Small intestine (tissue), 7 donors: ENCODE measurements around the gene MID1. TPM values are rescaled to one million over a fixed set of nuclear protein-coding genes. Genes with fewer than 3 reads are reported as not detected.

ENCODE experiments used
- DNase-seq, 2 donors: peaks; one replicate each; pipeline versions ENCODE4 v3.0.0 to v3.0.0-alpha.2; 2013
- FAIRE-seq: peaks from 2 replicates; lab custom pipeline; 2012; peaks lifted over from hg19 to GRCh38; lab: Jason Lieb, UNC
- H3K27ac ChIP-seq, 3 donors: one replicate each; pipeline ENCODE4 v1.5.1; 2013; ENCODE audit warnings: low read length in 2 of 3, mild to moderate bottlenecking in 2 of 3, control low read depth in 1 of 3, inconsistent platforms in 1 of 3, low read depth in 1 of 3, moderate library complexity in 1 of 3
- H3K27me3 ChIP-seq, 3 donors: one replicate each; pipeline ENCODE4 v1.6.1; 2013; ENCODE audit warnings: low read length in 3 of 3, inconsistent platforms in 1 of 3; ENCODE audit not compliant: control insufficient read depth in 3 of 3, insufficient read depth in 3 of 3
- H3K36me3 ChIP-seq, 3 donors: one replicate each; pipeline ENCODE4 v1.6.1; 2013; ENCODE audit warnings: low read length in 3 of 3, inconsistent platforms in 1 of 3, low read depth in 1 of 3, mild to moderate bottlenecking in 1 of 3, moderate library complexity in 1 of 3; ENCODE audit not compliant: control insufficient read depth in 3 of 3, insufficient read depth in 2 of 3
- H3K4me1 ChIP-seq, 3 donors: one replicate each; pipeline ENCODE4 v1.6.1; 2013; ENCODE audit warnings: low read length in 2 of 3, inconsistent platforms in 1 of 3, low read depth in 1 of 3, mild to moderate bottlenecking in 1 of 3, moderate library complexity in 1 of 3; ENCODE audit not compliant: control insufficient read depth in 3 of 3, insufficient read depth in 2 of 3
- H3K4me3 ChIP-seq, 3 donors: one replicate each; pipeline ENCODE4 v1.5.1; 2013; ENCODE audit warnings: low read length in 3 of 3, control low read depth in 1 of 3, inconsistent platforms in 1 of 3, low read depth in 1 of 3, mild to moderate bottlenecking in 1 of 3, moderate library complexity in 1 of 3
- H3K9me3 ChIP-seq, 2 donors: one replicate each; pipeline ENCODE4 v1.6.1; 2013; ENCODE audit warnings: low read depth in 1 of 2, low read length in 1 of 2; ENCODE audit not compliant: control insufficient read depth in 2 of 2, insufficient read depth in 1 of 2
- WGBS, 3 donors: extraction: QIAGEN DNeasy Blood & Tissue Kit; methylation state at CpG; one replicate each; pipeline ENCODE4 v1.1.7; 2013; 5-methylcytosine and 5-hydroxymethylcytosine counted together
- polyA plus RNA-seq, 4 donors: library from polyadenylated mRNA; stranded (reverse) in 3 of 4; unstranded in 1 of 4; fragments of 200-250 nt in 3 of 4; fragments of 120-200 nt in 1 of 4; gene quantifications; one replicate each; pipeline versions ENCODE4 v1.2.1 to v1.2.3, GENCODE V29; 2013
- donor health status: healthy with polysubstance abuse.
- donor health status: control.
- donor health status: control.
- donor health status: Bipolar disorder and iron deficiency.
- donor health status: healthy.

Gene MID1
- polyA plus RNA-seq, 4 donors = 1.9 to 11.6 (median 4.6) TPM

- Histone ChIP-seq H3K36me3 (peaks cover 0 to 7% (median 0%) of the 10 kb centered on the region in 3 donors), H3K9me3 (no peaks in the 10 kb centered on the region), H3K27me3 (no peaks in the 10 kb centered on the region), H3K4me1 (no peaks in the 10 kb centered on the region), H3K27ac (no peak overlapping the region), H3K4me3 (no peak overlapping the region)
- FAIRE-seq (no peak), DNase-seq (no peak)
- WGBS, 3 donors = 68 to 77% (median 72%) methylated on average over 2 to 3 of the region's 3 CpGs
Measured at GRCh38 chrX:10568428-10568827, 52.0 kb downstream of the MID1 start.

GRCh38 chrX:10567136-10567535 lies 53.2 kb downstream of the MID1 start:
- FAIRE-seq (no peak), DNase-seq (no peak)
- H3K4me1 ChIP-seq = no peaks in the 10 kb centered on the region
- no peak overlapping the region for H3K4me3 ChIP-seq
- H3K27me3 ChIP-seq = no peaks in the 10 kb centered on the region
- no peaks in the 10 kb centered on the region for H3K9me3 ChIP-seq
- WGBS, 3 donors = 83 to 95% (median 95%) methylated on average over 20 of the region's 20 CpGs
- H3K36me3 ChIP-seq = peaks cover 0 to 7% (median 0%) of the 10 kb centered on the region in 3 donors
- H3K27ac ChIP-seq = no peak overlapping the region

GRCh38 chrX:10566716-10567097 lies 53.7 kb downstream of the MID1 start:
- Histone ChIP-seq H3K36me3 (peaks cover 0 to 7% (median 0%) of the 10 kb centered on the region in 3 donors), H3K9me3 (no peaks in the 10 kb centered on the region), H3K4me3 (no peak overlapping the region), H3K27ac (no peak overlapping the region), H3K27me3 (no peaks in the 10 kb centered on the region), H3K4me1 (no peaks in the 10 kb centered on the region)
- FAIRE-seq (no peak), DNase-seq (no peak)
- 93 to 96% (median 95%) methylated on average over 11 of the region's 11 CpGs for WGBS, 3 donors

- H3K9me3 ChIP-seq = no peaks in the 10 kb centered on the region
- no peaks in the 10 kb centered on the region for H3K4me1 ChIP-seq
- H3K36me3 ChIP-seq = peaks cover 0 to 7% (median 0%) of the 10 kb centered on the region in 3 donors
- FAIRE-seq (no peak), DNase-seq (no peak)
- H3K27ac ChIP-seq = no peak overlapping the region
- H3K27me3 ChIP-seq = no peaks in the 10 kb centered on the region
- WGBS, 3 donors = 70 to 81% (median 77%) methylated on average over 3 of the region's 3 CpGs
- no peak overlapping the region for H3K4me3 ChIP-seq
Measured at GRCh38 chrX:10564484-10564883, 55.9 kb downstream of the MID1 start.

- Histone ChIP-seq H3K27ac (no peak overlapping the region), H3K4me3 (no peak overlapping the region), H3K36me3 (no peaks in the 10 kb centered on the region), H3K27me3 (no peaks in the 10 kb centered on the region), H3K9me3 (no peaks in the 10 kb centered on the region), H3K4me1 (no peaks in the 10 kb centered on the region)
- no peak for DNase-seq
- WGBS, 3 donors = 77 to 90% (median 89%) methylated on average over 4 of the region's 4 CpGs
- FAIRE-seq = no peak
Measured at GRCh38 chrX:10557166-10557565, 63.2 kb downstream of the MID1 start.

GRCh38 chrX:10556405-10556804 lies 64.0 kb downstream of the MID1 start:
- Histone ChIP-seq H3K9me3 (no peaks in the 10 kb centered on the region), H3K36me3 (no peaks in the 10 kb centered on the region), H3K4me1 (no peaks in the 10 kb centered on the region), H3K27me3 (no peaks in the 10 kb centered on the region), H3K4me3 (no peak overlapping the region), H3K27ac (no peak overlapping the region)
- 75 to 85% (median 81%) methylated on average over 5 of the region's 5 CpGs for WGBS, 3 donors
- FAIRE-seq (no peak), DNase-seq (no peak)

- WGBS, 3 donors = 62 to 97% (median 78%) methylated on average over 4 of the region's 4 CpGs
- no peaks in the 10 kb centered on the region for H3K27me3 ChIP-seq
- no peaks in the 10 kb centered on the region for H3K36me3 ChIP-seq
- no peak overlapping the region for H3K27ac ChIP-seq
- FAIRE-seq = no peak
- H3K4me3 ChIP-seq = no peak overlapping the region
- DNase-seq = no peak
- no peaks in the 10 kb centered on the region for H3K9me3 ChIP-seq
- no peaks in the 10 kb centered on the region for H3K4me1 ChIP-seq
Measured at GRCh38 chrX:10555846-10556245, 64.5 kb downstream of the MID1 start.

- no peak for FAIRE-seq
- no peak overlapping the region for H3K27ac ChIP-seq
Measured at GRCh38 chrX:10554612-10555270, 65.6 kb downstream of the MID1 start.

GRCh38 chrX:10549280-10549679 lies 71.1 kb downstream of the MID1 start:
- peak in 1 of 2 donors; percentile 37 for DNase-seq
- no peaks in the 10 kb centered on the region for H3K9me3 ChIP-seq
- no peak for FAIRE-seq
- H3K4me3 ChIP-seq = no peak overlapping the region
- 26 to 50% (median 29%) methylated on average over 2 of the region's 2 CpGs for WGBS, 3 donors
- H3K27me3 ChIP-seq = no peaks in the 10 kb centered on the region
- no peaks in the 10 kb centered on the region for H3K4me1 ChIP-seq
- H3K36me3 ChIP-seq = peaks cover 0 to 2% (median 0%) of the 10 kb centered on the region in 3 donors
- no peak overlapping the region for H3K27ac ChIP-seq

More at GRCh38 chrX:10554612-10555270, 65.6 kb downstream of the MID1 start:
- Histone ChIP-seq H3K4me3 (no peak overlapping the region), H3K36me3 (peaks cover 0 to 2% (median 0%) of the 10 kb centered on the region in 3 donors), H3K4me1 (no peaks in the 10 kb centered on the region), H3K9me3 (no peaks in the 10 kb centered on the region), H3K27me3 (no peaks in the 10 kb centered on the region)
- no peak for DNase-seq
- 73 to 88% (median 85%) methylated on average over 6 of the region's 6 CpGs for WGBS, 3 donors
